Glomerular visceral epithelial cell (primary cell): ENCODE data around the gene TXNRD2.
"Not testable (repeated sequence)": the region's sequence is repeated elsewhere in the genome, so short reads cannot be mapped to it uniquely, and the experiment has no call there.

Source experiments
- DNase-seq: peaks from one replicate; pipeline ENCODE4 v3.0.0-alpha.2; 2016; ENCODE audit errors: extremely low spot score

The TXNRD2 gene

DNA sequence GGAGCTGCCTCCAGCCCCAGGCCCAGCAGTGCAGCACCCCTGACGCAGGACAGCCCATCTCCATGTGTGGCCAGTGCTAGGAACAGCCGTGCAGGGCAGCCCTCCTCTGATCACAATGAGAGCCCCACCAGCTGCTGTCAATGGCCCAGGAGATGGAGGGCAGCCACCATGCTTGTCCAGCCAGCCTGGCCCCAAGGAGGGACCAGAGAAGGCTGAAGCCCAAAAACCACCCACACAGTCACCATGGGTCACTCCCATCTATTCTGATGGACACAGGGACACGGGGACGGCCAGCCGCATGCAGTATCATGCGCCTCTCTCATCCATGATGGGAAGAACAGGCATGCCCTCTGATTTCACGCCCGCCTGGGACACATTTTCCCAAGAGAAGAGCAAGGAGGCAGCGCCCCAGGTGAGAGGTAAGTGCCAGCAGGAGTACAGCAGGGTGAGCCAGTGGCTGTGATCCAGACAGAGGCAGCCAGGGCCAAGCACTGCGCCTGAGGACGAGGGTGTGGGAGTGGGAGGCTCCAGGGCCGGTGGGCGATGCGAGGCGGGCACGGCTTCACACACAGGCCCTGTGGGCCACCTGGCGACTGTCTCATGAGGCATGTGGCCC is 53.4 kb downstream of the TXNRD2 start:
- no peak for DNase-seq

- no peak for DNase-seq
These were observed 54.2 kb downstream of the TXNRD2 start for GRCh38 chr22:19887256-19887985.

GRCh38 chr22:19886605-19887255 is 54.9 kb downstream of the TXNRD2 start:
- DNase-seq: no peak

- DNase-seq: no peak
These were observed 55.6 kb downstream of the TXNRD2 start for GRCh38 chr22:19885841-19886592.

DNA sequence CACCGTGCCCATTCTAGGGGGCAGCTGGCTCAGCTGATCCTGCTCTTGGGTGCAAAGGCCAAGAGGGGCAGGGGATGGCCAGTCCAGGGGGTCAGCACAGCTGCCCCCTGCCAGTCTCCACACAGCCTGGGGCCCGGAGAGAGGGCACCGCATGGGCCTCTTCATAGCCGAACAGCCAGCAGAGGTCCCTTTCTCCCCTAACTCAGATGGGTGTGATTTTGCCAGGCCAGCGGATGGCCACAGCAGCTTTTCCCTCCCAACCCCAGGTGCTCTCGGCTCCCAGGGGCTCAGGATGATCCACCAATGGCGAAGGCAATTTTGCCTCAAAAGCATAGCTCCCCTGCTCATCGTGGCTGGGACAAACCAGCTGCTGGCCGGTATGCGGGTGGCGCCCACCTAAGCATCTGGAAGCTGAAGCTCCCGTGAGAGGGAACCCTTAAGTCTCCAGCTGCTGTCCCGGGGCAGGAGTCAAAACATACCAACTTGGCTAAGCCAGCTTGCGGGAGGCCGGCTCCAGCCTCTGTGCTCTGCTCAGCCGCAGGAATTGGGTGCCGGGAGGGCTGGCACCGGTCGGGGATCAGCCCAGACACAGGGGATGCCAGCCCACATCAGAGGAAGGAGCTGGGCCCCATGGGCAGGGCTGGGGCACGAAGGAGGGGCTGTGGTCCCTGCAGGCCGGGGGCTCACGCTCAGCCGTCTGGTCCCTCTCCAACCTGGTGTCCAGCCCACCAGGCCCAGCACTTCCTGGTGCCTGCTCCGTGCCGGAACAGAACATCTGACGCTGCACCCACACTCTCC is 56.5 kb downstream of the TXNRD2 start:
- DNase-seq: no peak

- DNase-seq: no peak
These were observed 57.3 kb downstream of the TXNRD2 start for GRCh38 chr22:19884161-19884953.

DNA sequence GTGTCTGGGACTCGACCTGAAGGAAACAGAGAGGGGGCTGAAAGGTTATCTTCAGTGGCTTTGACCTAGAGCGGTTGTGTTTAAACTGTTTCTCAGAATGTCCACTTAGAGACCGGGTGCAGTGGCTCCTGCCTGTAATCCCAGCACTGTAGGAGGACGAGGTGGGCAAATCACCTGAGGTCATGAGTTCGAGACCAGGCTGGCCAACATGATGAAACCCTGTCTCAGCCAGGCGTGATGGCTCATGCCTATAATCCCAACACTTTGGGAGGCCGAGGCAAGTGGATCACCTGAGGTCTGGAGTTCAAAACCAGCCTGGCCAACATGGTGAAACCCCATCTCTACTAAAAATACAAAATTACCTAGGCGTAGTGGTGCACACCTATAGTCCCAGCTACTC is 58.2 kb downstream of the TXNRD2 start:
- DNase-seq: not testable (repeated sequence)

- no peak for DNase-seq
These were observed 58.9 kb downstream of the TXNRD2 start for GRCh38 chr22:19882446-19883381.

- peak; percentile 95 for DNase-seq
These were observed 60.6 kb downstream of the TXNRD2 start for GRCh38 chr22:19880786-19881569.

GRCh38 chr22:19879992-19880785 is 61.4 kb downstream of the TXNRD2 start:
- DNase-seq: peak; percentile 33

DNA sequence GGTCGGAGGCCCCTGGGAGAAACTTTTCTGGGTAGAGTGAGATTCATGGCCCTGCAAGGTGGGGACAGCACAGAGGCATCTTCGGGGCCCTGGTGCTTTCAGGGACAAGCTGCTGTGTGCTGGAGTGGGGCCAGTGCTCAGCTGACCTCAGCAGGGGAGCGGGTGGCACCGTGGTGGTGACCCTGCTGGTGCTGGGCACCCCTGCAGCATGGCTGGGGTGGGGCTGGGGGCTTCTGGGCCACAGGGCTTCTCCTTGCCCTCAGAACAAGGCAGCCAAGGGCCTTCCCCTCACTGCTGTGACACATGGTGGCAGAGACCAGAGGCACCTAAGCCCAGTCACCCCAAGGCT is 62.0 kb downstream of the TXNRD2 start:
- no peak for DNase-seq

GRCh38 chr22:19879246-19879570 is 62.4 kb downstream of the TXNRD2 start:
- no peak for DNase-seq

DNA sequence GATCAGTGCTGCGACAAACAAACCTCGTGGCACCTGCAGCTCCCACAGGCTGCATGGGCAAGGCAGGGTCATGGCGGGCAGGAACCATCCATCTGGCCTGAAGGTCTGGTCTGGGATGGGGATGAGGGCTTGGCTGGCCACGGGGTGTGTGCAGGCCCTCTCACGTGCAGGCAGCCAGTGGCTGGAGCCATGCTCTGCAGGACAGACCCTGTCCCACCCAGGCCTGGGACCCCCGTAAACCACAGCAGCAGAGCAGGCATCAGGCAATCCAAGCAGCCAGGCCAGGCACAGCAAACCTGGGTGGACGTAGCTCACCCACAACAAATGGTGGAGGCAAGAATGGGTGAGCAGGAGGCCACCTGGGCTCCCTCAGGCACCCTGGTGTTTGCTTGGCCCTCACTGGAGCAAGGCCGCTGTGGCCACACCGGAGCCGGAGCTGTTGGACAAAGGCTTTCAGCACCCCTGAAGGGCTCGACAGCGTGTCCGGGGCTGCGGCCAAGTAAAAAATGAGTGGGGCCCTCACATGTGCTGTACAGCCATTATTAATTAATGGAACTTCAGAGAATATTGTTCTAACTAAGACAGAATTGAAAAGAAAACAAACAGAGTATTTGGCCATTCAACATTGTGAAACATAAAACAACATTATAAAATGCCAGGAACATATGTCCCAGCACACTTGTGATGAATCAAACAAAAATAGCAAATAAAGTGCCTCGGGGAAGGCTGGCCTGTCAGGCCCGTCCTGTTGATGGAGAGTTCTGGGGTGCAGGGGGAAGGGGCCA is 63.0 kb downstream of the TXNRD2 start:
- DNase-seq: no peak

- DNase-seq: no peak
These were observed 63.8 kb downstream of the TXNRD2 start for GRCh38 chr22:19877626-19878339.

DNA sequence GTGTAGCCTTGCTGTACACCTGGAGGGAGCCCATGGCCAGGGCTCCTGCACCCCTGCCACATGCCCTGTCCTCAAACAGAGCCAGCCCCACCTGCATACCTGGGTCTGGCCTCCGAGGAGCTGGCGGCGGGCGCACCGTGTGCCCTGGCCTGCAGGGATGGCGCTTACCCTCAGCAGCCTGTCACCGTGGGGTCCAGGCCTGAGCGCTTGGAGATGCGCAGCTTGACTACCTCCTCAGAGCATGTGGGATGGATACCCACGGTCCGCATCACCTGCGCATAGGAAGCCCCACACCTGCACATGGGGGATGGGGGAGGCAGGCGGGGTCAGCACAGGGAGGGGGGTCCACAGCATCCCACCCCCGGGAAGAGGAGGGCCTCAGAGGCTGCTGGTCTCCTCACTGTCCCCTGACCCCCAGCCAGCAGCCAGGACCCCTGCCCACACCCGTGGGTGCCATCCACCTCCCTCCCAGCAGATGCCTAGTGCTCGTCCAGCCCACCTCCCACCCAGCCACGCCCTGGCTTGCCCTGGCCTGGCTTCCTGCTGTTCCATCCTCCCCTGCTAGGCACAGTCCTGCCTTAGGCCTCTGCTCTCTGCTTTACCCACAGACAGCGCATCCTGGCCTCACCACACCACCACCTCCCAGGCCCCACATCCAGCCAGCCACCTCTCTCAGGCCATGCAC is 64.5 kb downstream of the TXNRD2 start:
- DNase-seq: no peak

DNA sequence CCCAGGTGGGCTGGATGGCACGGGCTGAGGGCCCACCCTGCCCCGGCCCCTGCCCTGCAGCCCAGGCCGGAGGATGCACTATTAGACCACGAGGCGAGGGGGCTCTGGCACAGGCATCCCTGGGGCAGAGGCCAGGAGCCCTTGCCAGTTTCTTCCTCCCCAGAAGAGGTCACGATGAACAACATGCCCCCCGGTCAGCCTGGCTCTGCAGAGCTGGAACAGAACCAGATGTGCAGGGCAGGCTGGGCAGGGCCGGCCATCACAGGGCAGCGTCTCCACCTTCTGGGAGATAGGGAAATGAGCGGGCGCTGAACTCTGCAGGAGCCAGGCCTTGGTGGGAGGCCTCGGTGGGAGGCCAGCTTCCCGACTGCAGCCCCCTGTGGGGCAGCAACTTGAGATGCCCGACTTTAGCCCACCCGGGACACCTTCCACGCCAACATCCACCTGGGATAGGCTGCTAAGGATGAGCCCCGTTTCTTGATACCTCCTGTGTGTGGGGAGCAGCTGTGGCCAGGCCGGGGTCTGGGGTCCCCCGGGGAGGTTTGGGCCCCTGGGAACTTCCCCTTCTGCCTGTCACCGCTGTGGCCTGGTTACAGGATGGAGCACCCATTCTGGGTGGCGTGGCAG is 65.2 kb downstream of the TXNRD2 start:
- DNase-seq: no peak
